Measurements from ENCODE around the gene AP2B1.
"Not testable (repeated sequence)": the region's sequence is repeated elsewhere in the genome, so short reads cannot be mapped to it uniquely, and the experiment has no call there.

The AP2B1 gene

GRCh38 chr17:35587074-35587961, at the start of gene AP2B1:
TSS of gene AP2B1 (plus strand) at chr17:35587322. CDS start at chr17:35594031, 6,709 bp downstream.
- DNase-seq: peak; percentile 98

- peak; percentile 84 for DNase-seq
Measured at GRCh38 chr17:35537601-35538141, 49.5 kb upstream of the AP2B1 start, which contains the start of gene SLFN12L. TSS of gene SLFN12L (minus strand) at chr17:35537678. CDS start at chr17:35522364, 15,314 bp downstream.

GRCh38 chr17:35539659-35540026, 47.5 kb upstream of the AP2B1 start:
- no peak for DNase-seq

GRCh38 chr17:35540589-35541404, 46.3 kb upstream of the AP2B1 start:
- peak; percentile 62 for DNase-seq

- no peak for DNase-seq
Measured at GRCh38 chr17:35541434-35541833, 45.7 kb upstream of the AP2B1 start.

GRCh38 chr17:35542990-35543389, 44.1 kb upstream of the AP2B1 start:
- DNase-seq: no peak

- no peak for DNase-seq
Measured at GRCh38 chr17:35543856-35544255, 43.3 kb upstream of the AP2B1 start.

- no peak for DNase-seq
Measured at GRCh38 chr17:35545150-35545549, 42.0 kb upstream of the AP2B1 start.

GRCh38 chr17:35546487-35546886, 40.6 kb upstream of the AP2B1 start:
- DNase-seq: no peak

GRCh38 chr17:35548208-35548810, 38.8 kb upstream of the AP2B1 start:
- no peak for DNase-seq

GRCh38 chr17:35548978-35549377, 38.1 kb upstream of the AP2B1 start:
- no peak for DNase-seq

- no peak for DNase-seq
Measured at GRCh38 chr17:35553310-35553709, 33.8 kb upstream of the AP2B1 start.

GRCh38 chr17:35554668-35555067, 32.5 kb upstream of the AP2B1 start:
- DNase-seq: no peak

- no peak for DNase-seq
Measured at GRCh38 chr17:35555691-35556090, 31.4 kb upstream of the AP2B1 start.

GRCh38 chr17:35557353-35557752, 29.8 kb upstream of the AP2B1 start:
- DNase-seq: no peak

GRCh38 chr17:35559495-35560210, 27.5 kb upstream of the AP2B1 start:
- no peak for DNase-seq

GRCh38 chr17:35560703-35561102, 26.4 kb upstream of the AP2B1 start, which contains the start of gene SLFN14:
TSS of gene SLFN14 (minus strand) at chr17:35560819. CDS start at chr17:35558062, 2,757 bp downstream.
- DNase-seq: no peak

- DNase-seq: not testable (repeated sequence)
Measured at GRCh38 chr17:35563181-35563580, 23.9 kb upstream of the AP2B1 start.

- DNase-seq: no peak
Measured at GRCh38 chr17:35566968-35567367, 20.2 kb upstream of the AP2B1 start.

- DNase-seq: peak; percentile 36
Measured at GRCh38 chr17:35568561-35568960, 18.6 kb upstream of the AP2B1 start.

GRCh38 chr17:35569405-35569804, 17.7 kb upstream of the AP2B1 start:
- DNase-seq: no peak

- DNase-seq: no peak
Measured at GRCh38 chr17:35575759-35576158, 11.4 kb upstream of the AP2B1 start.
